OCI-LY7 (cell line): ENCODE data around the gene P2RX5. TPM values are rescaled to one million over a fixed set of nuclear protein-coding genes. Genes with fewer than 3 reads are reported as not detected.

Experiments used
- BruUV-seq: library from RNA; stranded (reverse); fragments of 400-500 nt; replicated peaks from 2 replicates; lab custom pipeline; 2021; lab: Mats Ljungman, UMichigan
- CTCF ChIA-PET: fragments of 300-600 bp; sonication (Branson Sonifier 250); formaldehyde crosslinking; loops from one replicate; lab custom pipeline; 2022; ENCODE audit warnings: antibody characterized with exemption; ENCODE audit not compliant: unreplicated experiment; lab: Charles Lee
- POLR2A ChIA-PET: fragments of 300-600 bp; sonication (Branson Sonifier 250); formaldehyde crosslinking; loops from one replicate; lab custom pipeline; 2022; ENCODE audit warnings: antibody characterized with exemption; lab: Charles Lee
- DNase-seq: peaks from one replicate; pipeline ENCODE4 v3.0.0-alpha.2; 2015; ENCODE audit warnings: low spot score
- H2AFZ ChIP-seq: fragments of 200-600 bp; sonication (generic), shearing (Covaris generic); 2 replicates; pipeline ENCODE4 v1.6.1; 2014; ENCODE audit warnings: mild to moderate bottlenecking, antibody characterized with exemption, low read length, moderate library complexity
- H3K27ac ChIP-seq: fragments of 200-600 bp; sonication (generic); 2 replicates; pipeline ENCODE4 v1.5.1; 2014; ENCODE audit warnings: mixed run types, low read depth, mild to moderate bottlenecking, moderate library complexity, low read length, inconsistent platforms; ENCODE audit not compliant: poor library complexity, severe bottlenecking
- H3K36me3 ChIP-seq: fragments of 200-600 bp; sonication (generic); 2 replicates; pipeline ENCODE4 v1.6.1; 2014; ENCODE audit warnings: mild to moderate bottlenecking, antibody characterized with exemption, low read length, moderate library complexity, mixed read lengths; ENCODE audit not compliant: insufficient read depth
- H3K4me1 ChIP-seq: fragments of 200-600 bp; sonication (generic); 2 replicates; pipeline ENCODE4 v1.5.1; 2014; ENCODE audit warnings: mild to moderate bottlenecking, low read length; ENCODE audit not compliant: insufficient read depth, poor library complexity, severe bottlenecking
- H3K4me2 ChIP-seq: fragments of 200-600 bp; sonication (generic); 2 replicates; pipeline ENCODE4 v1.6.1; 2014; ENCODE audit warnings: mild to moderate bottlenecking, low read length
- H3K4me3 ChIP-seq: fragments of 200-600 bp; sonication (generic); 2 replicates; pipeline ENCODE4 v1.5.1; 2014; ENCODE audit warnings: mild to moderate bottlenecking, low read depth, low read length; ENCODE audit not compliant: poor library complexity, severe bottlenecking
- H3K79me2 ChIP-seq: fragments of 200-600 bp; sonication (generic); 2 replicates; pipeline ENCODE4 v1.6.1; 2016; ENCODE audit warnings: low read depth, mild to moderate bottlenecking, low read length, moderate library complexity, mixed read lengths; ENCODE audit not compliant: insufficient read depth
- H3K9me2 ChIP-seq: fragments of 200-600 bp; sonication (generic); 2 replicates; pipeline ENCODE4 v1.6.1; 2016; ENCODE audit warnings: mild to moderate bottlenecking, low read length, mixed read lengths; ENCODE audit not compliant: insufficient read depth
- H3K9me3 ChIP-seq: fragments of 200-600 bp; sonication (generic); 2 replicates; pipeline ENCODE4 v1.6.1; 2014; ENCODE audit warnings: mild to moderate bottlenecking, mixed run types, low read length, mixed read lengths
- H4K20me1 ChIP-seq: fragments of 200-600 bp; sonication (generic); 2 replicates; pipeline ENCODE4 v1.6.1; 2014; ENCODE audit warnings: mild to moderate bottlenecking, antibody characterized with exemption, low read length, moderate library complexity, mixed read lengths; ENCODE audit not compliant: insufficient read depth
- EZH2phosphoT487 ChIP-seq: fragments of 200-600 bp; sonication (generic); IDR thresholded peaks from 2 replicates; pipeline ENCODE4 v1.6.1; 2018; ENCODE audit warnings: low read depth, borderline replicate concordance, mild to moderate bottlenecking, mixed run types, antibody characterized with exemption, low read length, moderate library complexity, mixed read lengths
- intact Hi-C: fragments of 100-400 bp; cut with micrococcal nuclease; formaldehyde crosslinking; loops from one replicate; pipeline ENCODE4 v1.10.0; 2022; ENCODE audit not compliant: unreplicated experiment
- total RNA-seq, 2 experiments: library from RNA; depleted of rRNA in 1 of 2; stranded (reverse); fragments of >200 nt in 1 of 2; shearing (Covaris generic) in 1 of 2; gene quantifications; 2 replicates each; pipeline ENCODE4 v1.2.3, GENCODE V29; 2014 to 2022
- TF ChIP-seq, protein P1 (sequence below): fragments of 200-600 bp; sonication (generic); conservative IDR thresholded peaks from 2 replicates; pipeline ENCODE4 v1.5.1; 2014; ENCODE audit warnings: mild to moderate bottlenecking, antibody characterized with exemption, low read length, moderate library complexity, mixed read lengths

Gene P2RX5
- total RNA-seq, 2 experiments from 2014 or later: 150 to 195 TPM

DNA sequence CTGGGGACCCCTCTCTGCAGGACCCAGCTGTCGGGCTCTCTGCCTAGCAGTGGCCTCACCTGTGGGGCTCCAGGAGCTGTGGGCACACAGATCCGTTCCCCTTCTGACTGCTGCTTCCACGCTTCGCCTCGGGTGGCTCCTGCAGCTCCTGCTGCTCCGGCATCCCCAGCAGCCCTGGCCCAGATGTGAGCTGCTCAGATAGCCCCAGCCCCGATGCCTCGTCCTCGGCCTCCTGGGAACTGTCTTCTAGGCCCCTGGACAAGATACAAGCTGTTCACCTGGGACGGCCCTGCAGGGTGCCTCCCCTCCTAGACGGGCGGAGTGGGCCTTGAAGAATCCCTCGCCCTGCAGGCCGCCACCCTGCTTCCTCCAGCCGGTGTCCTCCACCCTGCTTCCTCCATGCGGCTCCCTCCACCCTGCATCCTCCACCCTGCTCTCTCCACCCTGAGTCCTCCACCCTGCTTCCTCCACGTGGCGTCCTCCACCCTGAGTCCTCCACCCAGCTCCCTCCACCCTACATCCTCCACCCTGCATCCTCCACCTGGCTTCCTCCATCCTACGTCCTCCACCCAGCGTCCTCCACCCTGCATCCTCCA is 16.3 kb downstream of the P2RX5 start:
- no peaks in the 10 kb centered on the region for H3K9me3 ChIP-seq
- H2AFZ ChIP-seq: no peak overlapping the region
- no peak overlapping the region for H3K27ac ChIP-seq
- DNase-seq: no peak
- POLR2A ChIA-PET: no interaction called here
- no TSS peak for BruUV-seq
- intact Hi-C loops: no loop called here
- H3K4me1 ChIP-seq: peaks cover 19% of the 10 kb centered on the region
- H4K20me1 ChIP-seq: no peaks in the 10 kb centered on the region
- H3K4me2 ChIP-seq: no peak overlapping the region
- TF ChIP-seq, protein P1, sequence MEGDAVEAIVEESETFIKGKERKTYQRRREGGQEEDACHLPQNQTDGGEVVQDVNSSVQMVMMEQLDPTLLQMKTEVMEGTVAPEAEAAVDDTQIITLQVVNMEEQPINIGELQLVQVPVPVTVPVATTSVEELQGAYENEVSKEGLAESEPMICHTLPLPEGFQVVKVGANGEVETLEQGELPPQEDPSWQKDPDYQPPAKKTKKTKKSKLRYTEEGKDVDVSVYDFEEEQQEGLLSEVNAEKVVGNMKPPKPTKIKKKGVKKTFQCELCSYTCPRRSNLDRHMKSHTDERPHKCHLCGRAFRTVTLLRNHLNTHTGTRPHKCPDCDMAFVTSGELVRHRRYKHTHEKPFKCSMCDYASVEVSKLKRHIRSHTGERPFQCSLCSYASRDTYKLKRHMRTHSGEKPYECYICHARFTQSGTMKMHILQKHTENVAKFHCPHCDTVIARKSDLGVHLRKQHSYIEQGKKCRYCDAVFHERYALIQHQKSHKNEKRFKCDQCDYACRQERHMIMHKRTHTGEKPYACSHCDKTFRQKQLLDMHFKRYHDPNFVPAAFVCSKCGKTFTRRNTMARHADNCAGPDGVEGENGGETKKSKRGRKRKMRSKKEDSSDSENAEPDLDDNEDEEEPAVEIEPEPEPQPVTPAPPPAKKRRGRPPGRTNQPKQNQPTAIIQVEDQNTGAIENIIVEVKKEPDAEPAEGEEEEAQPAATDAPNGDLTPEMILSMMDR: no peak
- no peak for TF ChIP-seq EZH2phosphoT487
- CTCF ChIA-PET: no interaction called here
- no peaks in the 10 kb centered on the region for H3K9me2 ChIP-seq
- H3K4me3 ChIP-seq: no peak overlapping the region
- H3K36me3 ChIP-seq: peaks cover 85% of the 10 kb centered on the region
- no peaks in the 10 kb centered on the region for H3K79me2 ChIP-seq

DNA sequence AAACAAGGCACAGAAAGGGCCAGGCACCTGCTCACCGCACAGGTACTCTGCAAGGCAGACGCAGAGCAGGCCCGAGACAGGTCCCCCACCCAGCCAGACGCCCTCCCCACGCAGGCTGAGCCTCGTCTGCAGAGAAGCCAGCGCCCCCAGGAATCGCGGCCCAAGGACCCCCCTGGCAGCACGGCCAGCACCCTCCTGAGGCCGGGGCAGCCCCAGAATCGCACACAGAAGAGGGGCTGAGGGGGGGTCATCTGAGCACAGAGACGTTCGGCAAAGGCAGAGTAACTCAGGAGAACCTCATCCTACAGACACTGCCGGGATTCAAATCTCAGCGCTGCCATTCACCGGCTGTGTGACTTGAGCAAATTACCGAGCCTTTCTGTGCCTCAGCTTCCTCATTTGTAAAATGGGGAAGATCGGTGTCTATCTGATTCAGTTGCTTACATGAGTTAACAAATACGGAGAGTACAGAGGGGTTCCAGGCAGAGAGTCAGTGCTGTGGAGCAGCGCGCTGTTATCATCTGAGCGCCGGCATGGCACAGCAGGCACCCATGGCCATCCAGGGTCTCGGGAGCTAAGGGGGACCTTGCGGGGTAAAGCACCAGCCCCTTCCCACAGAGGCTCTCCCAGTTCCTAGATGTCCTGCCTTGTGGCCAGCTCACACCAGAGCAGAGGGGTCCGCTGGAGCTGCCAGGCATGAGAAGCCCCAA is 17.0 kb downstream of the P2RX5 start:
- peaks cover 12% of the 10 kb centered on the region for H3K4me1 ChIP-seq
- no peak for DNase-seq
- H3K27ac ChIP-seq: no peak overlapping the region
- H3K36me3 ChIP-seq: peaks cover 81% of the 10 kb centered on the region
- intact Hi-C loops: no loop called here
- ChIA-PET POLR2A (no interaction called here), CTCF (no interaction called here)
- TF ChIP-seq EZH2phosphoT487: no peak
- TF ChIP-seq, protein P1: no peak
- no peaks in the 10 kb centered on the region for H4K20me1 ChIP-seq
- no peaks in the 10 kb centered on the region for H3K79me2 ChIP-seq
- H3K9me3 ChIP-seq: no peaks in the 10 kb centered on the region
- no peak overlapping the region for H2AFZ ChIP-seq
- no peak overlapping the region for H3K4me2 ChIP-seq
- BruUV-seq: no TSS peak
- H3K4me3 ChIP-seq: no peak overlapping the region
- H3K9me2 ChIP-seq: no peaks in the 10 kb centered on the region
